GM21360 (cell line): Measurements from ENCODE around the gene PLCB2.

Experiments used
- ATAC-seq: cut with Tn5 transposase; IDR thresholded peaks from one replicate; pipeline ENCODE4 v1.9.1; 2021; ENCODE audit warnings: mild to moderate bottlenecking, moderate library complexity; ENCODE audit not compliant: unreplicated experiment

The PLCB2 gene

GRCh38 chr15:40240619-40241221, 67.0 kb downstream of the PLCB2 start:
- ATAC-seq = no peak

- ATAC-seq = no peak
These were observed 67.8 kb downstream of the PLCB2 start for GRCh38 chr15:40239693-40240618.

GRCh38 chr15:40239404-40239692, 68.4 kb downstream of the PLCB2 start:
- no peak for ATAC-seq

DNA sequence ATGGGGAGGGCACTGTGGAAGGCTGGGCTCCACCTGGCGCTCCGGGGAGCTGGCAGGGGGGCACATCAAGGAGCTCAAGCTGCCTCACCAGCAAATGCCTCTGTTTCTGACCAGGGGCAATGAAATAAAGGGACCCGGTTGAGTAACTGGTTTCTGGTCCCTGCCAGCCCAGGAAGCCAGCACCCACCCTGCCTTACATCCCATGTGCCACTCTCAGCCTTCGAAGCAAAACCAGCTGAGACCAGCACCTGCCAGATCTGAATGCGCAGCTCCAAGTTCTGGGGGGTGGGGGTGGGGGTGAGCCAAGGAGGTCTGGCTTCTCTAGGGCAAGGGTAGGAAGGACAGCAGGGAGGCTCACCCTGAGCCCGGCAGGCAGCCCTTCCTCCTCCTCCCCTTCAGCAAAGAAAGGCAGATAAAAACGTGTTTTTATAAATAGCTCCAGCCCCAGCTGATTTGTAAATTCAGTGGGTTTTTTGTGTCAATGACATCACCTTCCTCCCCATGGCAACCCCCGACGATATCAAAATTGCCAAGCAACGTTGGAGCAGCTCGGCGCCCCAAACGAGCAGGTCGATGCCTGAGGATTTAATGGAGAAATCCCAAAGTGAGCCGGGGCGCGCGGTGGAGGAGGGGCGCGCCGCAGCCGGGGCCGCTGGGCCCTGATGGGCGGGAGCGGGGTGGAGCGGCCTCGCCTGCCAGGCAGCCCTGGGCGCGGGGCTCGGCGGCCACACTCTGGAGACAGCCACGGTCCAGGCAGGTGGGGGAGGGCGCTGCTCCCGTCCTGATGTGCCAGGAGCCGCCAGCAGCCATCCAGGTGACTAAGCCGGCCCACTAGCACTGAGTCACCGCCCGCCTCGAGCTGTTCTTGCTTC, 69.0 kb downstream of the PLCB2 start, which contains the start of gene PAK6:
TSS of gene PAK6 (plus strand) at position 532 of the 872 bp plus-strand sequence. CDS start 25,723 bp downstream, outside the sequence.
- ATAC-seq = no peak
